Ovary (tissue), 3 donors: ENCODE data around the gene MAMLD1.

ENCODE experiments used
- CTCF ChIP-seq, 3 donors: fragments of 450-650 bp in 2 of 3; fragments of 200-600 bp in 1 of 3; IDR thresholded peaks; one replicate each; pipeline versions ENCODE4 v1.5.1 to v1.8.0; 2016 to 2022; ENCODE audit warnings: antibody characterized with exemption in 3 of 3, mild to moderate bottlenecking in 1 of 3
- POLR2A ChIP-seq: fragments of 450-650 bp; IDR thresholded peaks from one replicate; pipeline ENCODE4 v1.6.1; 2017; ENCODE audit warnings: antibody characterized with exemption, mild to moderate bottlenecking, moderate library complexity
- donor health status: DM: no; HTN: no; CAD: no.

GRCh38 chrX:150372280-150372679, 9.2 kb downstream of the MAMLD1 start:
- TF ChIP-seq CTCF (IDR thresholded peaks at IDR 0.05) (no peak), POLR2A (no peak)
